H1 (cell line): ENCODE measurements around the gene CPT2.

Source experiments
- RFX5 ChIP-seq: IDR thresholded peaks from 2 replicates; pipeline ENCODE4 v1.6.1; 2011; ENCODE audit warnings: low read depth, low read length, improper control_type of control experiment, borderline replicate concordance
- RXRA ChIP-seq: IDR thresholded peaks from 2 replicates; pipeline ENCODE4 v1.6.1; 2011; ENCODE audit warnings: low read depth, mild to moderate bottlenecking, low read length, moderate library complexity; ENCODE audit not compliant: insufficient read depth
- TF ChIP-seq, protein P1 (sequence below): IDR thresholded peaks from 2 replicates; pipeline ENCODE4 v1.6.1; 2012; ENCODE audit warnings: low read length, inconsistent platforms

DNA sequence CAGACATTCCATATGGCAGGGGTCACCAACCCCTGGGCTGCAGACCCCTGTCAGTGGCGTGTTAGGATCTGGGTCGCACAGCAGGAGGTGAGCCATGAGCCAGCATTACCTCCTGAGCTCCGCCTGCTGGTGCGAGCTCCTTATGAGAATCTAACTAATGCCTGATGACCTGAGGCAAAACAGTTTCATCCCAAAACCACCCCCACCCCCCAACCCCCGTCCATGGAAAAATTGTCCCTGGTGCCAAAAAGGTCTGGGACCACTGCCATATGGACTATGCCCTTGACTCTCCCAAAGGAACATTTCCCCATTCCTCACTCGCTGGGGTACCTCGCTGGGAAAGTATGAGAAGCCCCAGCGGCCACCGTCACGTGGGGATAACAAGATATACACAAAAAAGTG is 6.4 kb upstream of the CPT2 start:
- TF ChIP-seq RFX5 (no peak), RXRA (no peak)
- TF ChIP-seq, protein P1, sequence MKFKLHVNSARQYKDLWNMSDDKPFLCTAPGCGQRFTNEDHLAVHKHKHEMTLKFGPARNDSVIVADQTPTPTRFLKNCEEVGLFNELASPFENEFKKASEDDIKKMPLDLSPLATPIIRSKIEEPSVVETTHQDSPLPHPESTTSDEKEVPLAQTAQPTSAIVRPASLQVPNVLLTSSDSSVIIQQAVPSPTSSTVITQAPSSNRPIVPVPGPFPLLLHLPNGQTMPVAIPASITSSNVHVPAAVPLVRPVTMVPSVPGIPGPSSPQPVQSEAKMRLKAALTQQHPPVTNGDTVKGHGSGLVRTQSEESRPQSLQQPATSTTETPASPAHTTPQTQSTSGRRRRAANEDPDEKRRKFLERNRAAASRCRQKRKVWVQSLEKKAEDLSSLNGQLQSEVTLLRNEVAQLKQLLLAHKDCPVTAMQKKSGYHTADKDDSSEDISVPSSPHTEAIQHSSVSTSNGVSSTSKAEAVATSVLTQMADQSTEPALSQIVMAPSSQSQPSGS = no peak
